Right lung (tissue), 5 donors: ENCODE measurements around the gene CHMP2A. TPM values are rescaled to one million over a fixed set of nuclear protein-coding genes. Genes with fewer than 3 reads are reported as not detected.

Experiments
- DNase-seq, 2 donors: peaks; one replicate each; pipeline ENCODE4 v3.0.0-alpha.2; 2013
- polyA plus RNA-seq, 5 donors: library from polyadenylated mRNA; unstranded; fragments of 120-200 nt; gene quantifications; one replicate each; pipeline versions ENCODE4 v1.2.1 to v1.2.3, GENCODE V29; 2013; ENCODE audit warnings: inconsistent platforms in 1 of 5, low replicate concordance in 1 of 5; ENCODE audit not compliant: insufficient read length in 5 of 5, insufficient read depth in 1 of 5

CHMP2A gene
- polyA plus RNA-seq, 5 donors, result 83.6 to 114 (median 94.7) TPM

- DNase-seq, result no peak
Observed at GRCh38 chr19:58557221-58558065, 2.5 kb upstream of the CHMP2A start.

DNA sequence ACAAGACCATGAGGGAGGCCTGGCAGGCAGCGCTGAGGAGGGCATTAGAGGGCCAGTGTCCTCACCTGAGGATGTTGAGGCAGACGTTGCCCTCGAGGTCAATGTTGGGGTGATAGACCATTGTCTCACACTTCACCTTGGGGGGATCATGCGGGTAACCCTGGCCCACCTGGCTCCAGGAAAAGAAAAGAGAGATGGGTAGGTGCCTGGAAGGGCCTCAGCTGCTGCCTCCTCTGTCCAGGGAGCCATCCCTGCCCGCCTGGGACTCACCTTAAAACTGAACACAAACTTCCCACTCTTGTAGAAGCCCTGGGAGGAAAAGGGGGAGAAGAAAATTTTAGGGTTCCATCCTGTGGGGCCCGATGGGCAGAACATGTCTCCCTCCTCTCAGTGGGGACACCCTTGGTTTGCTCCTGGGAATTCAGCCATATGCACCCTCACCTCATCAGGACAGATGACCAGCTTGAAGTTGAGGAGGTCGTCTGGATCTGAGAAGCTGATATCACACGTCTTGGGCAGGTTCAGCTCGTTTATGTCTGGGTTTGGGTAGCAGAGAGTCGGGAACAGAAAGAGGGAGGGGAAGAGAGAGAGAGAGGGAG, 1.8 kb upstream of the CHMP2A start:
- no peak for DNase-seq

DNA sequence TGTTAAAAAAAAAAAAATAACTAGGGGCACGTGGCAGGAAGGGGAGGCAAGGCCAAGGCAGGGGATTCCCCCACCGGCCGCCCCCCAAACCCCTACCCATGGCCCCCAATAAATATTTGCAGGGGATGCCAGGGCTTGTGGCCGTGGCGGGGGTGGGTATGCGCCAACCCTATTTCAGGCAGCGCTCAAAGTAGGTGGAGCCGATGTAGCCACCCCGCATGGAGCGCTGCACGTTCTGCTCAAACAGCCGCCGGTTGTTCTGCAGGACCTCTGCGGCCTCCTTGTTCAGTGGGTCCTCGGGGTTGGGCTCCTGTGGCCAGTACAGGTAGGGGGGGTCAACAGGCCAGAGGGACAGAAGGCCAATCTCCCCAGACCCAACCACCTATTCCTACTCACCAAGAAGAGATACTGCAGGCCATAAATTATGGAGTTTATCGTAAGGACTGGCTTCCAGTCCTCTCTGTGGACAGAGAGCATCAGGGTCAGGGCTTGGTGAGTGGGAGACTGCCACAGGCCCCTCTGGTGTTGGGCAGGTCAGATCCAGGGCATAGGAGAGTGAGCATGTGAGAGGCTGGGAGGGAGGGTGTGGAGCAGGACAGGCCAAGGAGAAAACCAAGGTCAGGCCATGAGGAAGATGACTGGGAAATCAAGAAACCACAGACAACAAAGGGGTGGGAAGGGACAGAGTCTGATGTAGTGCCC, 1.2 kb upstream of the CHMP2A start:
- DNase-seq, result no peak

- DNase-seq, result no peak
Observed at GRCh38 chr19:58555369-58555885, 522 bp upstream of the CHMP2A start.

GRCh38 chr19:58553799-58554493, 959 bp downstream of the CHMP2A start:
- no peak for DNase-seq

DNA sequence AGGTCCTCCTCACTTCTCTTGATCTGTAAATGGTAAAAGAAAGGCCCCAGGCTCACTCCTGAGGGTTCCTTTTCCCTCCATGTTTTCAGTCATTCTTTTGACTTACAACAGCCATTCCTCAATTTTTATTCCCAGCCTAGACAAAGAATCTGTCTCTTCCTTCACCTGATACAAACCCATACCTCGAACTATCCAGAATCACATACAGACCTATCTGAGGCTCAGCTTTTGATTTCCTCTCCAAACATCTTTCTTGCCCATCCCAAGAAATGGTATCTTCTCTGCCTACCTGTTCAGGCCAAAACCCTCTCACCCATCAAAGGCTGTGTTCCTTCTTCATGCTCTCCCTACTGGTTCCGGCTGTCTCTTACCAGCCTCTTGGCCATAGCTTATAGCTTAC, 2.2 kb downstream of the CHMP2A start:
- DNase-seq, result no peak

DNA sequence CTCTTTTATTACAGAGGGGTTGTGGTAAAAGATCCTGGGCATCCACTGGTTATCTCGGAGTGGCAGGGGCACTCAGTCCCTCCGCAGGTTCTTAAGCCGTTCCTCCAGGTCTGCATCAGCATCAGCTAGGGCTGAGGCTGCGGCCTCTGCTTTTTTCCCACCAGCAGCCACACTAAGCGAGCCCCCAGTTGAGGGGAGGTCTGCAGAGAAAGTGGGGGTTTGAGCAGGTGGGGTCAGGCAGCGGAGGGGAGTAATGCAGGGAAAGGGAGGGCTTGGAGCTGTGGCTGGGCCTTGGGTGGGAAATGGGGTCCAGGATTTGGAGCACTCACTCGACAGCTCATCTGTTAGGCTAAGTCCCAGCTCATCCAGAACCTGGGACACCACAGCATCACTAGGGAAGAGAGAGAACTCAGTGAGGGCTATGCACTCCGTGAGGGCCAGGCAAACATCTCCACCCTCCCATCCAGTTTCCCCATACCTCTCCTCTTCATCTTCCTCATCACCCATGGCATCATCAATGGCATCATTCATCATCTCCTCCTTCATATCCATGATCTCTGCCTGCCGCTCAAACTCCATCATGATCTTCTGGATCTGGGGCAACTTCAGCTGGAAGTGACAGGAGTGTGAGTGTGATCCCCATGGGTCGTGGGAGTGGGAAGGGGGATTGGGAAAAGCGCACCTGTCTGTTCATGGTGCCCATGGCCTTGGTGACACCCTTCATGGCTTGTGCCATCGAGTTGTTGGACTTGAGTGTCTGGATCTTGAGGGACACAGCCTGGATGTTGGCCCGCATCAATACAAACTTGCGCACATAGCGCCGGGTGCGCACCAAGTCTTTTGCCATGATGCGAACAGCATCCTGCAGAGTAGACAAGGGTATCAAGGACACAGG, 3.1 kb downstream of the CHMP2A start:
- DNase-seq, result no peak

DNA sequence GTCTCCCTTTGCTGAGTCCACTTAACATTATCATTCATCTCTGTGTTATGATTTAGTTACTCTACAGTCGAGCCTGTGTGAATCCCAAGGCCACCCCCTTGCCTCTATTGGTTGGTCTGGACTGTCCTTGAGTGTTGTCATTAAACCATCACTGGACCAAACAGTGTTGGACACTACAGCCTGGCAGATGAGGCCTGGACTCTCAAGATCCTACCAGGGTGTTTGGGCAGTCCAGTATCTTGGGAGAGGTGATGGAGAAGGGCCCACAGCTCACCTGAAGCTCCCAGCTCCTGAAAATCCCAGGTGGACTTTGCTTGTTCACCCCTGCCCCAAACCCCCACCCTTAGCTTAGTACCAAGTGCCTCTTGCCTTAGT, 3.8 kb downstream of the CHMP2A start:
- DNase-seq, result no peak

GRCh38 chr19:58550362-58551122, 4.4 kb downstream of the CHMP2A start:
- no peak for DNase-seq

GRCh38 chr19:58549664-58550361, 5.1 kb downstream of the CHMP2A start:
- no peak for DNase-seq

DNA sequence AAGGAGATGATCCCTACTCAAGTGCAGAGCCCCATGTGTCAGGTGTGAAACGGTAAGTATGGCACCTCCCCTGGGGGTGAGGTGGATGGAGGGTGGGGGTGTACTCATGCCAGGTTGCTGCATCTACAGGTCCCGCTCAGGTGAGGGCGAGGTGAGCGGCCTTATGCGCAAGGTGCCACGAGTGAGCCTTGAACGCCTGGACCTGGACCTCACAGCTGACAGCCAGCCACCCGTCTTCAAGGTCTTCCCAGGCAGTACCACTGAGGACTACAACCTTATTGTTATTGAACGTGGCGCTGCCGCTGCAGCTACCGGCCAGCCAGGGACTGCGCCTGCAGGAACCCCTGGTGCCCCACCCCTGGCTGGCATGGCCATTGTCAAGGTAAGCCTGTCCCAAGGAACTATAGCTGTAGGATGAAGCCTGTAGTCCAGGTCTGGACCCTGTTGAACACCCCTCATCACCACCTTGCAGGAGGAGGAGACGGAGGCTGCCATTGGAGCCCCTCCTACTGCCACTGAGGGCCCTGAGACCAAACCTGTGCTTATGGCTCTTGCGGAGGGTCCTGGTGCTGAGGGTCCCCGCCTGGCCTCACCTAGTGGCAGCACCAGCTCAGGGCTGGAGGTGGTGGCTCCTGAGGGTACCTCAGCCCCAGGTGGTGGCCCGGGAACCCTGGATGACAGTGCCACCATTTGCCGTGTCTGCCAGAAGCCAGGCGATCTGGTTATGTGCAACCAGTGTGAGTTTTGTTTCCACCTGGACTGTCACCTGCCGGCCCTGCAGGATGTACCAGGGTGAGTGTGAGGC, 5.8 kb downstream of the CHMP2A start:
- DNase-seq, result no peak

GRCh38 chr19:58547323-58548312, 7.3 kb downstream of the CHMP2A start:
- DNase-seq, result no peak

- DNase-seq, result no peak
Observed at GRCh38 chr19:58546019-58546530, 8.8 kb downstream of the CHMP2A start.

- no peak for DNase-seq
Observed at GRCh38 chr19:58545286-58546018, 9.5 kb downstream of the CHMP2A start.

GRCh38 chr19:58544591-58545285, 10.2 kb downstream of the CHMP2A start:
- no peak for DNase-seq
